Fibroblast of lung (primary cell): ENCODE measurements around the gene PABPN1L.

ENCODE experiments used
- EZH2 ChIP-seq: IDR thresholded peaks from 2 replicates; pipeline ENCODE4 v1.5.1; 2012; ENCODE audit warnings: low read length, control low read depth, mild to moderate bottlenecking; ENCODE audit errors: missing control alignments
- TF ChIP-seq, protein P1 (sequence below), 2 donors: IDR thresholded peaks in 1 of 2; conservative IDR thresholded peaks in 1 of 2; 1 replicate in 1 of 2; 2 replicates in 1 of 2; pipeline ENCODE4 v1.5.1; 2011 to 2012; ENCODE audit warnings: low read length in 2 of 2, control low read depth in 1 of 2, inconsistent platforms in 1 of 2, low read depth in 1 of 2, mild to moderate bottlenecking in 1 of 2

GRCh38 chr16:88869673-88869980, 3.2 kb upstream of the PABPN1L start:
- TF ChIP-seq, protein P1, sequence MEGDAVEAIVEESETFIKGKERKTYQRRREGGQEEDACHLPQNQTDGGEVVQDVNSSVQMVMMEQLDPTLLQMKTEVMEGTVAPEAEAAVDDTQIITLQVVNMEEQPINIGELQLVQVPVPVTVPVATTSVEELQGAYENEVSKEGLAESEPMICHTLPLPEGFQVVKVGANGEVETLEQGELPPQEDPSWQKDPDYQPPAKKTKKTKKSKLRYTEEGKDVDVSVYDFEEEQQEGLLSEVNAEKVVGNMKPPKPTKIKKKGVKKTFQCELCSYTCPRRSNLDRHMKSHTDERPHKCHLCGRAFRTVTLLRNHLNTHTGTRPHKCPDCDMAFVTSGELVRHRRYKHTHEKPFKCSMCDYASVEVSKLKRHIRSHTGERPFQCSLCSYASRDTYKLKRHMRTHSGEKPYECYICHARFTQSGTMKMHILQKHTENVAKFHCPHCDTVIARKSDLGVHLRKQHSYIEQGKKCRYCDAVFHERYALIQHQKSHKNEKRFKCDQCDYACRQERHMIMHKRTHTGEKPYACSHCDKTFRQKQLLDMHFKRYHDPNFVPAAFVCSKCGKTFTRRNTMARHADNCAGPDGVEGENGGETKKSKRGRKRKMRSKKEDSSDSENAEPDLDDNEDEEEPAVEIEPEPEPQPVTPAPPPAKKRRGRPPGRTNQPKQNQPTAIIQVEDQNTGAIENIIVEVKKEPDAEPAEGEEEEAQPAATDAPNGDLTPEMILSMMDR (conservative IDR thresholded peaks at IDR 0.05 in 1 of 2, IDR thresholded peaks at IDR 0.05 in 1 of 2; ENCODE audit: low read depth in 1 of 2, low read length in 2 of 2) = no peak
- no peak for TF ChIP-seq EZH2
